CD4-positive, alpha-beta T cell treated with Interleukin-2 at 100 ng/mL for 4 hours (primary cell): ENCODE results near the gene DAO.

ENCODE experiments used
- DNase-seq: peaks from one replicate; pipeline ENCODE4 v3.0.0-alpha.2; 2020; ENCODE audit warnings: low spot score

Gene DAO

GRCh38 chr12:108875682-108876361 is 4.1 kb upstream of the DAO start:
- no peak for DNase-seq

- DNase-seq = no peak
Measured at GRCh38 chr12:108876550-108876949, 3.3 kb upstream of the DAO start.

GRCh38 chr12:108881953-108882352 is 2.1 kb downstream of the DAO start:
- no peak for DNase-seq

GRCh38 chr12:108884116-108885012 is 4.5 kb downstream of the DAO start:
- DNase-seq = peak; percentile 67

GRCh38 chr12:108886873-108887629 is 7.2 kb downstream of the DAO start:
- no peak for DNase-seq

GRCh38 chr12:108888031-108888430 is 8.1 kb downstream of the DAO start:
- DNase-seq = no peak

- no peak for DNase-seq
Measured at GRCh38 chr12:108890208-108890607, 10.3 kb downstream of the DAO start.

- no peak for DNase-seq
Measured at GRCh38 chr12:108895220-108895802, 15.4 kb downstream of the DAO start.

GRCh38 chr12:108896336-108896735 is 16.4 kb downstream of the DAO start:
- no peak for DNase-seq

GRCh38 chr12:108896817-108897216 is 16.9 kb downstream of the DAO start:
- no peak for DNase-seq

GRCh38 chr12:108899145-108899544 is 19.3 kb downstream of the DAO start:
- DNase-seq = no peak

- DNase-seq = no peak
Measured at GRCh38 chr12:108905725-108906124, 25.8 kb downstream of the DAO start.

GRCh38 chr12:108906971-108907370 is 27.1 kb downstream of the DAO start:
- DNase-seq = no peak

GRCh38 chr12:108907839-108908351 is 28.0 kb downstream of the DAO start:
- no peak for DNase-seq

- no peak for DNase-seq
Measured at GRCh38 chr12:108910336-108910735, 30.4 kb downstream of the DAO start.

GRCh38 chr12:108911915-108912314 is 32.0 kb downstream of the DAO start:
- DNase-seq = no peak

GRCh38 chr12:108912361-108912760 is 32.5 kb downstream of the DAO start:
- no peak for DNase-seq

- no peak for DNase-seq
Measured at GRCh38 chr12:108914121-108914531, 34.2 kb downstream of the DAO start.

GRCh38 chr12:108915632-108916133 is 35.8 kb downstream of the DAO start:
- no peak for DNase-seq

GRCh38 chr12:108916336-108916735 is 36.4 kb downstream of the DAO start:
- no peak for DNase-seq

- DNase-seq = no peak
Measured at GRCh38 chr12:108918206-108918605, 38.3 kb downstream of the DAO start.
